ENCODE results near the gene RECQL5.

The RECQL5 gene

DNA sequence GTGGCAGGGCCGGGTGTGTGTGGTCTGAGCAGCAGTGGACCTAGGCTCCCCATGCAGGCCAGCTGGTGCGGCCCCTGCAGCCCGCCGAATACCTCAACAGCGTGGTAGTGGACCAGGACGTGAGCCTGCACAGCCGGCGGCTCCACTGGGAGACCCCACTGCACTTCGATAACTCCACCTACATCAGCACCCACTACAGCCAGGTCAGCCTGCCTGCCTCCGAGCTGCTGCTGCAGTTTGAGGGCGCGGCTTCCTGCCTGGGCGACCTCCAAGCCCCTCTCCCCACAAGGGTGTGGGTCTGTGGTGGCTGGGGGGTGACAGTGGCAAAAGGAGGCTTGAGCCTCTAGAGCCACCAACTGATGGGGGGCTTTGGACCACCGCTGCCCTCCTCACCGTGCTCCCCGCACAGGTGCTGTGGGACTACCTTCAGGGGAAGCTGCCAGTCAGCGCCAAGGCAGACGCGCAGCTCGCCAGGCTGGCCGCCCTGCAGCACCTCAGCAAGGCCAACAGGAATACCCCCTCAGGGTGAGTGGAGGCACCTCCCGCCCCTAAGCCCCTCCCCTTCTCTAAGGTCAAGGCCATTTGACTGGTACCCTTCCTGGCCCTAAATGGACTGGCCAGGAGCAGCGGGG, 42.1 kb downstream of the RECQL5 start:
- Mint-ChIP-seq H3K27me3 (no peaks in the 10 kb centered on the region), H3K9me3 (no peaks in the 10 kb centered on the region), H3K4me3 (no peak overlapping the region), H3K27ac (no peak overlapping the region), H3K4me1 (no peaks in the 10 kb centered on the region)
- ATAC-seq (no peak), DNase-seq (no peak)

DNA sequence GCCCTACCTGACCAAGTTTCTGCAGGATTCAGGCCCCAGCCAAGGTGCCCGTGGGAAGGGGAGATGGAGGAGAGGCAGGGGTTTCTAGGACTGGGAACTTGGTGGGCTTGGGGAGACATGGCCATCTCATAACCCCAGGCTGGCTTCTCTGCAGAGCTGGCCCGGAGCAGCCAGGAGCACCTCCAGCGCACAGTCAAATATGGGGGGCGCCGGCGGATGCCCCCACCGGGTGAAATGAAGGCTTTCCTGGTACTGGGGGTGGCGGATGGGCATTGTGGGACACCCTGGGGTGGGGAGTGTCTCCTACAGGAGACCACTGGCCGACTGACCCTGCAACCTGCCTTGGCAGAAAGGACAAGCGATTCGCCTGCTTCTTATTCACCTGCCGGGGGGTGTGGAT, 42.9 kb downstream of the RECQL5 start:
- no peak for ATAC-seq
- no peaks in the 10 kb centered on the region for H3K4me1 Mint-ChIP-seq
- no peak for DNase-seq
- H3K27ac Mint-ChIP-seq, result peak overlapping the region; percentile 43 to 55
- no peaks in the 10 kb centered on the region for H3K27me3 Mint-ChIP-seq
- no peaks in the 10 kb centered on the region for H3K9me3 Mint-ChIP-seq
- H3K4me3 Mint-ChIP-seq, result no peak overlapping the region

DNA sequence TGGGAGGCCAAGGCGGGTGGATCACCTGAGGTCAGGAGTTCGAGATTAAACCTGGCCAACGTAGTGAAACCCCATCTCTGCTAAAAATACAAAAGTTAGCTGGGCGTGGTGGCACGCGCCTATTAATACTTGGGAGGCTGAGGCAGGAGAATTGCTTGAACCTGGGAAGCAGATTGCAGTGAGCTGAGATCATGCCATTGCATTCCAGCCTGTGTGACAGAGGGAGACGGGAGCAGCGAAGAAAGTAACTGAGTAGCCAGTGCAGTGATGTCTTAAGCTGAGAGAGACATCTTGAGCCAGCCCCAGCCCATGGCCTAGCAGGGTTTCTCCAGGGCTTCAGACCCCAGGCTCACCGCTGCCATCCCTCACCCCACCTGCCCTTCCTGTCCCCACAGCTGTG, 43.6 kb downstream of the RECQL5 start:
- H3K4me1 Mint-ChIP-seq, result no peaks in the 10 kb centered on the region
- H3K27ac Mint-ChIP-seq, result peak overlapping the region in 1 of 2 donors; percentile 55
- no peak for ATAC-seq
- no peaks in the 10 kb centered on the region for H3K9me3 Mint-ChIP-seq
- H3K27me3 Mint-ChIP-seq, result no peaks in the 10 kb centered on the region
- DNase-seq, result no peak
- no peak overlapping the region for H3K4me3 Mint-ChIP-seq

DNA sequence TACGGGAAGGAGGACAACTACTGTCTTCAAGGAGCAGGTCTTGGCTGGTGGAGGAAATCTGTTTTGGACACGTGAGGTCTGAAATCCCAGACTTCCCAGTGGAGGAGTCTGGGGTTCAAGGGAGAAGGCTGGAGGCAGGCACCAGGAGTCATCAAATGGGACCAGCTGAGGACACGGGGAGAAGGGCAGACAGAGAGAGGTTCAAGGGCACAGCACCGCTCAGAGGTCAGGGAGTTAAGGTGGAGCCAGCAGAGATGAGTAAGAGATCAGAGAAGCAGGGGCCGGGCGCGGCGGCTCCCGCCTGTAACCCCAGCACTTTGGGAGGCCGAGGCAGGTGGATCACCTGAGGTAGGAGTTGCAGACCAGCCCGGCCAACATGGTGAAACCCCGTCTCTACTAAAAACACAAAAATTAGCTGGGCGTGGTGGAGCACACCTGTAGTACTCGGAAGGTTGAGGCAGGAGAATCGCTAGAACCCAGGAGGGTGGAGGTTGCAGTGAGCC, 44.1 kb downstream of the RECQL5 start:
- Mint-ChIP-seq H3K4me3 (no peak overlapping the region), H3K27ac (peak overlapping the region in 1 of 2 donors; percentile 47), H3K4me1 (no peaks in the 10 kb centered on the region), H3K27me3 (no peaks in the 10 kb centered on the region), H3K9me3 (no peaks in the 10 kb centered on the region)
- DNase-seq (no peak), ATAC-seq (no peak)

DNA sequence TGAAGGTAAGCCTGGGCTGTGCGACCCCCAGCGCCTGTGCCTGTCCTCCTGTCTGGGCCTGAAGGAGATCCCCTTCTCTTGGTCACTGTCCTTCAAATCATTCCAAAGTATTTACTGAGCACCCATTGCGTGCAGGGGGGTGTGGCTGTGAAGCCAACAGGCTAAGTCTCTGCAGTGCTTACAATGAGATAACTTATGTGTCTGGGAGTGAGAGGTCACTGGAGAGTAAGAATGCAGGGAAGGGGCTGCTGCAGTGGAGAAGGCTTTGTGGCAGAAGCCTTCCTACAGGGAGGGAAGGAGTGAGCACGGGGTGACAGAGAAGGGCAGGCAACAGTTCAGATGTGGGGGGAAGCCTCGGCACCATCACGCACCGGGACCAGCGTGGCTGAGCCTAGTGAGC, 44.9 kb downstream of the RECQL5 start:
- Mint-ChIP-seq H3K9me3 (no peaks in the 10 kb centered on the region), H3K4me3 (no peak overlapping the region), H3K27ac (peak overlapping the region; percentile 38 to 42), H3K27me3 (no peaks in the 10 kb centered on the region), H3K4me1 (no peaks in the 10 kb centered on the region)
- DNase-seq (no peak), ATAC-seq (no peak)

DNA sequence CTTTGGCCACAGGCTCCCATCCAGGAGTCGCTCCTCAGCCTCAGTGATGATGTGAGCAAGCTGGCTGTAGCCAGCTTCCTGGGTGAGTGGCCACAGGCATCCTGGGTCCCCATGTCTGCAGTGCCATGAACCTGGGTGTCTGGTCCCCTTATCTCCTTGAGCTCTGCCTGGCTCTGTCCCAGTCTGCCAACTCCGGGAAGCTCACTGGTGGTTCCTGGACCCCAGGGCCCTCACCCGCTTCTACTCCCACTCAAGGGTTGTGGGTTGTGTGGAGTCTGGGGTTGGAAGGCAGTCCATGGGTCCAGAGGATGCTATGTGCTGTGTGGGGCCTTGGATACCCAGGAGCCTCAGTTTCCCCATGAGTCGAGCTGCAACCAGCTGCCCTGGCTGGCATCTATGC, 45.5 kb downstream of the RECQL5 start:
- no peaks in the 10 kb centered on the region for H3K27me3 Mint-ChIP-seq
- H3K9me3 Mint-ChIP-seq, result no peaks in the 10 kb centered on the region
- DNase-seq, result no peak
- no peak for ATAC-seq
- no peak overlapping the region for H3K27ac Mint-ChIP-seq
- no peak overlapping the region for H3K4me3 Mint-ChIP-seq
- H3K4me1 Mint-ChIP-seq, result no peaks in the 10 kb centered on the region

DNA sequence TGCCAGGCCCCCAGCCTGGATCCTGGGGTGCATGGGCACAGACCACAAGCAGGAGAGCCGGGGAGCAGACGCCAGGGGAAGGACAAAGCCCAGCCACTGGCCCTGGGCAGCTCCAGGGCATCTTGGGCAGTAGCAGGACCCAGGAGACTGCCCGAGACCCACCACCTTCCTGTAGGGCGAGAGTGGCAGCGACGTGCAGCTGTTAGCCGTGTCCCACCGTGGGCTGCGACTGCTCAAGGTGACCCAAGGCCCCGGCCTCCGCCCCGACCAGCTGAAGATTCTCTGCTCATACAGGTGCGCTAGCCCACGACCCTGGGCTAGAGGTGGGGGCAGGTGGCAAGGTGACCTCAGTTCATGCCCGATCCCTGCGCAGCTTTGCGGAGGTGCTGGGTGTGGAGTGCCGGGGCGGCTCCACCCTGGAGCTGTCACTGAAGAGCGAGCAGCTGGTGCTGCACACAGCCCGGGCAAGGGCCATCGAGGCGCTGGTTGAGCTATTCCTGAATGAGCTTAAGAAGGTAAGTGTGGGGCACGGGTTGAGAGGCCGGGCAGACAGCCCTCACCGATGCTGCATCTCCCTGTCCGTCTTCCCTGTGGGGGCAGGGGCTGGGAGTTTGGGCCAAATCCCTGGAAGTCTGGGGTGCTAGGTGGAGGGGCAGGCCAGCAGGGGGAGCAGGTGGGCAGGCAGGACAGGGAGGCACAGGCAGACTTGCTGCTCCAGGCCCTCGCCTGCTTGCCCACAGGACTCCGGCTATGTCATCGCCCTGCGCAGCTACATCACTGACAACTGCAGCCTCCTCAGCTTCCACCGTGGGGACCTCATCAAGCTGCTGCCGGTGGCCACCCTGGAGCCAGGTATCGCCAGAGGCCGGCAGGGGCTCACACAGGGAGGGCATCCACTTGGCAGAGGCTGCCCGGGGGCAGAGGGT, 47.2 kb downstream of the RECQL5 start:
- Mint-ChIP-seq H3K9me3 (no peaks in the 10 kb centered on the region), H3K4me1 (no peaks in the 10 kb centered on the region), H3K27ac (peak overlapping the region in 1 of 2 donors; percentile 17), H3K4me3 (peak overlapping the region in 1 of 2 donors; percentile 21), H3K27me3 (no peaks in the 10 kb centered on the region)
- ATAC-seq (no peak), DNase-seq (no peak)

DNA sequence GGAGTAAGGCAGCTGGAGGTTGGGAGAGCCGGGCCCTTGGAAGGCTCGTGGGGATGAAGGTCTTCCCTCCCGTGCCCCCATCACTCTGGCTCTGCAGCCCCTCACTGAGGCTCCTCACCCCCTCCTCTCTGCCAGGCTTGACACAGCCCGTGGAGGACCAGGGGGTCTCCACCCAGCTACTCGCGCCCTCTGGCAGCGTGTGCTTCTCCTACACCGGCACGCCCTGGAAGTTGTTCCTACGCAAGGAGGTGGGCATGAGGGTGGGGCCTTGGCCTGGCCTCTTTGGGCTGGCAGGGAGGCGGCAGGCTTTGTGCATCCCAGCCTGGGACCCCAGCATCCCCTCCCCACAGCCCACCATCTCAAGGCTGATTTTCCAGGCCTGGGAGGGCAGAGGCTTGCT, 49.3 kb downstream of the RECQL5 start:
- Mint-ChIP-seq H3K27ac (peak overlapping the region in 1 of 2 donors; percentile 28), H3K4me3 (no peak overlapping the region), H3K9me3 (no peaks in the 10 kb centered on the region), H3K27me3 (no peaks in the 10 kb centered on the region), H3K4me1 (no peaks in the 10 kb centered on the region)
- DNase-seq, result no peak
- ATAC-seq, result no peak

DNA sequence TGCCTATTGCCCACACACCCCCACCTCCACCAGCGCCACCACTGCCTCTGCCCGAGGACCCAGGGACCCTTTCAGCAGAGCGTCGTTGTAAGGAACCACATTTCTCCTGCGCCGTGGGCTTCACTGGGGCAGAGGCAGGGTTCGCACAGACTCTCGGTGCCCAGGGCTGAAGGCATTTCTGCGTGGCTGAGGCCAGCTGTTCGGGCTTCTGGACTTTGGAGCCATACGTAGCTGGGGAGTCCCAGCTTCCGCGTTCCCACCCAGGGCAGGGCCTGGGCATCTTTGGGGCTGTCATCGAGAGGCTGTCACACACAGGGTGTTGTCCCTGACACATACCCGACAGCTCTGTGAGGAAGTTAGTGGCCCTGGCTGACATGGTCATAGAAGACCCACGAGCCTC, 49.7 kb downstream of the RECQL5 start:
- H3K27ac Mint-ChIP-seq, result peak overlapping the region in 1 of 2 donors; percentile 28
- no peak overlapping the region for H3K4me3 Mint-ChIP-seq
- H3K4me1 Mint-ChIP-seq, result no peaks in the 10 kb centered on the region
- H3K9me3 Mint-ChIP-seq, result no peaks in the 10 kb centered on the region
- ATAC-seq, result no peak
- H3K27me3 Mint-ChIP-seq, result no peaks in the 10 kb centered on the region
- no peak for DNase-seq

DNA sequence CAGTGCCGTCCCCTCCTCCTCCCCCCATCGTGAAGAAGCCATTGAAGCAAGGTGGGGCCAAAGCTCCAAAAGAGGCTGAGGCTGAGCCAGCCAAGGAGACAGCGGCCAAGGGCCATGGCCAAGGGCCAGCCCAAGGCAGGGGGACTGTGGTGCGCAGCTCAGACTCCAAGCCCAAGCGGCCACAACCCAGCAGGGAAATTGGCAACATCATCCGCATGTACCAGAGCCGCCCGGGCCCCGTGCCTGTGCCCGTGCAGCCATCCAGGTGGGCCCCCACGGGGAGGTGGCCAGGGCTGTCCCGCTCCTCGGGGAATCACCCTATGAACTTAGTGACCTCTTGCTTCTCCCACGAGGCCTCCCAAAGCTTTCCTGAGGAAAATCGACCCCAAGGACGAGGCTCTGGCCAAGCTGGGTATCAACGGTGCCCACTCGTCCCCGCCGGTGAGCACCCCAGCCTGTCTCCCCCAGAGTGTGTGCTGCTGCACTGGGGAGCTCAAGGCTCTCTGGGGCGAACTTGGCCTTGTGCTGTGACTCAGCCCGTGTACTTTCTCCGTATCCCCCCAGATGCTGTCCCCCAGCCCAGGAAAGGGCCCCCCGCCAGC, 50.3 kb downstream of the RECQL5 start:
- no peak overlapping the region for H3K27ac Mint-ChIP-seq
- no peaks in the 10 kb centered on the region for H3K4me1 Mint-ChIP-seq
- H3K27me3 Mint-ChIP-seq, result no peaks in the 10 kb centered on the region
- no peaks in the 10 kb centered on the region for H3K9me3 Mint-ChIP-seq
- ATAC-seq (no peak), DNase-seq (no peak)
- H3K4me3 Mint-ChIP-seq, result no peak overlapping the region

DNA sequence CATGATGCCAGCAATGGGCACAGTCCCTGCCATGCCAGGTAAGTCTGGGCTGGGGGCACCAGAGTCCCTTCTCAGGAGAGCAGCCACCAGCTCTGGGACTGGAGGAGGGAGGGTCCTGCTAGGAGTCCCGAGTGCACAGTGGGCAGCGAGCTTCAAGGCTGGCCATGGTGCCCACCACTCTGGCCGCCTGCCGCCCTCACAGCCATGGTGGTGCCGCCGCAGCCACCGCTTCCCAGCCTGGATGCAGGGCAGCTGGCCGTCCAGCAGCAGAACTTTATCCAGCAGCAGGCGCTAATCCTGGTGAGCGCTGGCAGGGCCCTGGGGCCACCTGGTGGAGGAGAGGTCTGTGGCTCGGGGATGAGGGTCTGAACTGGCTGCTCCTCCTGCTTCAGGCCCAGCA, 51.7 kb downstream of the RECQL5 start:
- Mint-ChIP-seq H3K27ac (no peak overlapping the region), H3K4me1 (no peaks in the 10 kb centered on the region)

DNA sequence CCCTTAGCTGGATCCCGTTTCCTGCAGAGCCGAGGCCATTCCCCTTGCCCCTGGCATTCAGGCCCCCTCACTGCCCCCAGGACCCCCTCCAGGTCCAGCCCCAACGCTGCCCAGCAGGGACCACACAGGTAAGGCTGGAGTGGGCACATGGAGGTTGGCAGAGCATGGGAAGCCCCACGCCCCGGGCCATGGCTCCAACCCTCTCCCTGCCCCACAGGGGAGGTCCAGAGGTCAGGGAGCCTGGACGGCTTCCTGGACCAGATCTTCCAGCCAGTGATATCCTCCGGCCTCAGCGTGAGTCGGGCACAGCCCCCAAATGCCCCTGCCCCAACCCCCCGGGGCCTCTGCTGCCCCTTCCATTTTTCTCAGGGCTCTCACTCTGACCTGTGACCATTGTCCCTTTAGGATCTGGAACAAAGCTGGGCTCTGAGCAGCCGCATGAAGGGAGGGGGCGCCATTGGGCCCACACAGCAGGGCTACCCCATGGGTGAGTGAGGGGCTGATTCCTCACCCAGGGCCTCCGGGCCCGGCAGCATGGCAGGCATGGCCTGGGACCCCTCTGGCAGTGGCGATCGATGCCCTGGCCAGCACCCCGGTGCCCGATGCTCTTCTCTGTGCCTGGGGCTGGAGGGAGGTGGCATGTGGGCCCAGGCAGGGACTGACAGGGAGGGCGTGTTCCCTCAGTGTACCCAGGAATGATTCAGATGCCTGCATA, 52.2 kb downstream of the RECQL5 start:
- ATAC-seq (peak; percentile 10), DNase-seq (no peak)
- no peaks in the 10 kb centered on the region for H3K27me3 Mint-ChIP-seq
- H3K27ac Mint-ChIP-seq, result no peak overlapping the region
- no peaks in the 10 kb centered on the region for H3K4me1 Mint-ChIP-seq
- no peak overlapping the region for H3K4me3 Mint-ChIP-seq
- no peaks in the 10 kb centered on the region for H3K9me3 Mint-ChIP-seq

More for the DNA sequence above, 51.7 kb downstream of the RECQL5 start:
- no peak overlapping the region for H3K4me3 Mint-ChIP-seq
- H3K27me3 Mint-ChIP-seq, result no peaks in the 10 kb centered on the region
- ATAC-seq (no peak), DNase-seq (no peak)
- H3K9me3 Mint-ChIP-seq, result no peaks in the 10 kb centered on the region

DNA sequence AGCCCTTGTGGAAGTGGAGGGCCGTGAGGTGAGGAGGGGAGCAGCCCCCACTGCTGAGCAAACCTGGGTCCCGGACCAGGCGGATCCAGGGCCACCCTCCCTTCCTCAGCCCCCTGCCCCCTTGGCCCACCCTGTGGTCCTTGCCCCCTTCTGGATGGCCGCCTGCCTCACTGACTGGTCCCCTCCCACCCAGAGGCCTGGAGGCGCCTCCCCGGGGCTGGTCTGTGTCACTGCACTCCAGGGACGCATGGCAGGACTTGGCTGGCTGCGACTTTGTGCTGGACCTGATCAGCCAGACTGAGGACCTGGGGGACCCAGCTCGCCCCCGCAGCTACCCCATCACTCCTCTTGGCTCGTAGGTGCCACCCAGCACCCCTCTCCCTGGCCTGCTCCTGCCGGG, 52.9 kb downstream of the RECQL5 start:
- no peaks in the 10 kb centered on the region for H3K9me3 Mint-ChIP-seq
- no peak overlapping the region for H3K27ac Mint-ChIP-seq
- ATAC-seq (peak; percentile 33), DNase-seq (no peak)
- no peaks in the 10 kb centered on the region for H3K27me3 Mint-ChIP-seq
- H3K4me3 Mint-ChIP-seq, result no peak overlapping the region
- H3K4me1 Mint-ChIP-seq, result no peaks in the 10 kb centered on the region

DNA sequence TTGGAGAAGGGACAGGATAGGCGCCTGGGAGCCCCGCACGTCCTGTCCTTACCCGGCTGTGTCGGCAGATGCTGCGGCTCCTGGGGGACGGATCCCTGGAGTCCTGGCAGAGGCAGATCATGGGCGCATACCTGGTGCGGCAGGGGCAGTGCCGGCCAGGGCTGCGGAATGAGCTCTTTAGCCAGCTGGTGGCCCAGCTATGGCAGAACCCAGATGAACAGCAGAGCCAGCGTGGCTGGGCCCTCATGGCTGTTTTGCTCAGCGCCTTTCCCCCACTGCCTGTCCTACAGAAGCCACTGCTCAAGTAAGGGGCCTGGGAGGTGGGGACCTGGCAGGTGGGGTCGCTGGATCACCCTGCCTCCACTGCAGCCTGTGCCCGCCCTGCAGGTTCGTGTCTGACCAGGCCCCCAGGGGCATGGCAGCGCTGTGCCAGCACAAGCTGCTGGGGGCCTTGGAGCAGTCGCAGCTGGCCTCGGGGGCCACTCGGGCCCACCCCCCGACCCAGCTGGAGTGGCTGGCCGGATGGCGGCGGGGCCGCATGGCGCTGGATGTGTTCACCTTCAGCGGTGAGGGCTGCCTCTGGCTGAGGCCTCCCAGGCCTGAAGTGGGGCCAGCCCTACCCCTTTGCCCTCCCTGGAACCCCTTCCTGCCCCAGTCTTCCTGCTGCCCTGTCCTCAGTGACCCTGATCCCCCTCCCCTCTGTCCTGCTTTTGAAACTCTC, 53.9 kb downstream of the RECQL5 start:
- H3K27me3 Mint-ChIP-seq, result no peaks in the 10 kb centered on the region
- no peak for ATAC-seq
- H3K27ac Mint-ChIP-seq, result no peak overlapping the region
- no peaks in the 10 kb centered on the region for H3K4me1 Mint-ChIP-seq
- no peak overlapping the region for H3K4me3 Mint-ChIP-seq
- DNase-seq, result no peak
- no peaks in the 10 kb centered on the region for H3K9me3 Mint-ChIP-seq

DNA sequence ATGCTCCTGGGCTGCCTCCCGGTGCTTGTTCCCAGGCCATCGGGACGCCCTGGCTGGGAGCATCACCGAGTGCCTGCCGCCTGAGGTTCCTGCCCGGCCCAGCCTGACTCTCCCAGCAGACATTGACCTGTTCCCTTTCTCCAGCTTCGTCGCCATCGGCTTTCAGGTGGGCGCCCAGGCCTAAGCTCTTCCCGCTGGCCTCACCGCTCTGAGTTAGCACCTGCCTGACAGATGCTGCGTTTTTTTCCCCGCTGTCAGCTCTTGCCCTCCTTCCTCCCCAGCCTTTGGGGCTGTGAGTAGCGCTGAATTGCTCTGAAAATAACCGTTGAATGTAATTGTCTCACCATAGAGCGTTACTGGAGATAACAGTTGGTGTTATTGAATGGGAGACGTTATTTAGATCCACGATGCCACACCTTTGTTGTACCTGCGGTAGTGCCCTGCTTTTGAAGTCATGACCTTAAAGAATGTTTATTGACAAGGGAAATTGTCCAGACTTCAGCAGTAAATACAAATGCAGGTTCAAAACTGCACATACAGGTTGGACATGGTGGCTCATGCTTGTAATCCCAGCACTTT, 55.0 kb downstream of the RECQL5 start:
- no peak overlapping the region for H3K4me3 Mint-ChIP-seq
- H3K27ac Mint-ChIP-seq, result no peak overlapping the region
- no peak for DNase-seq
- no peaks in the 10 kb centered on the region for H3K9me3 Mint-ChIP-seq
- ATAC-seq, result no peak
- no peaks in the 10 kb centered on the region for H3K4me1 Mint-ChIP-seq
- no peaks in the 10 kb centered on the region for H3K27me3 Mint-ChIP-seq

Data from stimulated activated naive CD8-positive, alpha-beta T cell treated with anti-CD3 and anti-CD28 coated beads, Interleukin-15, amount 100 ng/mL, for 72 hours (primary cell).